Transverse colon (tissue), 4 donors: Measurements from ENCODE around the gene SESTD1. TPM values are rescaled to one million over a fixed set of nuclear protein-coding genes. Genes with fewer than 3 reads are reported as not detected.

Experiments
- DNase-seq: peaks from one replicate; pipeline ENCODE4 v3.0.0-alpha.2; 2019
- H3K27ac ChIP-seq, 4 donors: fragments of 200-600 bp; sonication (generic); 2 replicates each; pipeline ENCODE4 v1.5.1; 2016 to 2018; ENCODE audit warnings: inconsistent platforms in 4 of 4
- H3K27me3 ChIP-seq: fragments of 200-600 bp; sonication (generic); 2 replicates; pipeline ENCODE4 v1.5.1; 2017; ENCODE audit warnings: inconsistent platforms
- H3K36me3 ChIP-seq, 4 donors: fragments of 200-600 bp; sonication (generic); 2 replicates each; pipeline ENCODE4 v1.5.1; 2017 to 2019; ENCODE audit warnings: inconsistent platforms in 4 of 4
- H3K4me1 ChIP-seq, 4 donors: fragments of 200-600 bp; sonication (generic); 2 replicates each; pipeline ENCODE4 v1.5.1; 2017 to 2020; ENCODE audit warnings: inconsistent platforms in 4 of 4
- H3K4me3 ChIP-seq, 4 donors: fragments of 200-600 bp; sonication (generic); 1 replicate in 1 of 4; 2 replicates in 3 of 4; pipeline versions ENCODE4 v1.5.1 to v1.6.1; 2017 to 2019; ENCODE audit warnings: inconsistent platforms in 4 of 4
- H3K9me3 ChIP-seq, 2 donors: fragments of 200-600 bp; sonication (generic); 2 replicates each; pipeline ENCODE4 v1.5.1; 2017 to 2019; ENCODE audit warnings: inconsistent platforms in 2 of 2
- EP300 ChIP-seq: sonication (generic); formaldehyde crosslinking; IDR thresholded peaks from one replicate; pipeline ENCODE4 v1.6.1; 2017; ENCODE audit warnings: antibody characterized with exemption, low read depth
- POLR2A ChIP-seq: fragments of 450-650 bp; IDR thresholded peaks from one replicate; pipeline ENCODE4 v1.6.1; 2016; ENCODE audit warnings: antibody characterized with exemption, mild to moderate bottlenecking, moderate library complexity
- POLR2AphosphoS5 ChIP-seq, 3 donors: sonication (generic); formaldehyde crosslinking; IDR thresholded peaks; one replicate each; pipeline ENCODE4 v1.6.1; 2016; ENCODE audit warnings: antibody characterized with exemption in 3 of 3
- WGBS, 2 donors: methylation state at CpG; one replicate each; pipeline ENCODE4 v1.1.5; 2018; ENCODE audit warnings: low coverage in 1 of 2; 5-methylcytosine and 5-hydroxymethylcytosine counted together
- in situ Hi-C, 4 donors: fragments of 200-750 bp; cut with MboI; loops; one replicate each; pipeline versions ENCODE4 v1.15.0 to v1.15.1; 2017; ENCODE audit warnings: low sequenced_read_pairs in 3 of 4, low pct_ligation_motif_present in 1 of 4, low pct_unique_long_range_greater_than_20kb in 1 of 4
- intact Hi-C: fragments of 100-400 bp; cut with DNase I; formaldehyde crosslinking; loops from one replicate; pipeline ENCODE4 v1.15.1; 2023; ENCODE audit warnings: low total_unique reads
- total RNA-seq, 4 donors: library from RNA; depleted of rRNA; stranded (reverse); fragments of >200 nt; gene quantifications; one replicate each; pipeline ENCODE4 v1.1.0, GENCODE V29; 2016
- TF ChIP-seq, protein P1 (sequence below), 5 experiments: fragments of 200-600 bp in 3 of 5; fragments of 450-650 bp in 2 of 5; sonication (generic) in 3 of 5; IDR thresholded peaks; 1 replicate in 2 of 5; 2 replicates in 3 of 5; pipeline ENCODE4 v1.5.1; 2016 to 2017; ENCODE audit warnings: antibody characterized with exemption in 5 of 5, inconsistent platforms in 3 of 5, mild to moderate bottlenecking in 2 of 5, moderate library complexity in 1 of 5

Gene SESTD1
- total RNA-seq, 4 donors from 2014 or later = 12.6 to 44.1 (median 22.3) TPM

DNA sequence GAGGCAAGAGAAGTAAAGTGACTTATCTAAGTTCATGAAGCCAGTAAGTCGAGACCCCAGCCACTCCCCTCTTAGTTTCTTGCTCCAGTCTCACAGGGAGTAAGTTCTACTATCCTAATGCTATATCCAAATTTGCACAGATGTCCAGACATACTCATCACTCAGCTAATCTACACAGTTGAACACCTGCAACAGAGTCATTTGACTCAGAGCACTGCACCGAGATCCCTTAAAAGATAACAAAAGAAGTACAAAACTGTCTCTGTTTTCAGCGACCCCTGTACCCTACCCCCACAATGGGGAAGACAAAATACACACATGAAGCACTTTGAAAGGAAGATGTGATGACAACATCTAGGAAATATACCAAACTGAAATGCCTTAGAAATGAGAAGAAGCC is 192.1 kb downstream of the SESTD1 start:
- Histone ChIP-seq H3K27ac (no peak overlapping the region), H3K4me1 (no peaks in the 10 kb centered on the region), H3K4me3 (no peak overlapping the region), H3K36me3 (no peaks in the 10 kb centered on the region), H3K9me3 (no peaks in the 10 kb centered on the region), H3K27me3 (no peaks in the 10 kb centered on the region)
- no peak for TF ChIP-seq POLR2AphosphoS5 (IDR thresholded peaks at IDR 0.05)
- TF ChIP-seq, protein P1, sequence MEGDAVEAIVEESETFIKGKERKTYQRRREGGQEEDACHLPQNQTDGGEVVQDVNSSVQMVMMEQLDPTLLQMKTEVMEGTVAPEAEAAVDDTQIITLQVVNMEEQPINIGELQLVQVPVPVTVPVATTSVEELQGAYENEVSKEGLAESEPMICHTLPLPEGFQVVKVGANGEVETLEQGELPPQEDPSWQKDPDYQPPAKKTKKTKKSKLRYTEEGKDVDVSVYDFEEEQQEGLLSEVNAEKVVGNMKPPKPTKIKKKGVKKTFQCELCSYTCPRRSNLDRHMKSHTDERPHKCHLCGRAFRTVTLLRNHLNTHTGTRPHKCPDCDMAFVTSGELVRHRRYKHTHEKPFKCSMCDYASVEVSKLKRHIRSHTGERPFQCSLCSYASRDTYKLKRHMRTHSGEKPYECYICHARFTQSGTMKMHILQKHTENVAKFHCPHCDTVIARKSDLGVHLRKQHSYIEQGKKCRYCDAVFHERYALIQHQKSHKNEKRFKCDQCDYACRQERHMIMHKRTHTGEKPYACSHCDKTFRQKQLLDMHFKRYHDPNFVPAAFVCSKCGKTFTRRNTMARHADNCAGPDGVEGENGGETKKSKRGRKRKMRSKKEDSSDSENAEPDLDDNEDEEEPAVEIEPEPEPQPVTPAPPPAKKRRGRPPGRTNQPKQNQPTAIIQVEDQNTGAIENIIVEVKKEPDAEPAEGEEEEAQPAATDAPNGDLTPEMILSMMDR (IDR thresholded peaks at IDR 0.05) = no peak
- TF ChIP-seq POLR2A = no peak
- TF ChIP-seq EP300 = no peak
- no peak for DNase-seq
- 60 to 63% methylated on average over 3 of the region's 3 CpGs for WGBS, 2 donors
- intact Hi-C loops = no loop called here
- in situ Hi-C loops = no loop called here

DNA sequence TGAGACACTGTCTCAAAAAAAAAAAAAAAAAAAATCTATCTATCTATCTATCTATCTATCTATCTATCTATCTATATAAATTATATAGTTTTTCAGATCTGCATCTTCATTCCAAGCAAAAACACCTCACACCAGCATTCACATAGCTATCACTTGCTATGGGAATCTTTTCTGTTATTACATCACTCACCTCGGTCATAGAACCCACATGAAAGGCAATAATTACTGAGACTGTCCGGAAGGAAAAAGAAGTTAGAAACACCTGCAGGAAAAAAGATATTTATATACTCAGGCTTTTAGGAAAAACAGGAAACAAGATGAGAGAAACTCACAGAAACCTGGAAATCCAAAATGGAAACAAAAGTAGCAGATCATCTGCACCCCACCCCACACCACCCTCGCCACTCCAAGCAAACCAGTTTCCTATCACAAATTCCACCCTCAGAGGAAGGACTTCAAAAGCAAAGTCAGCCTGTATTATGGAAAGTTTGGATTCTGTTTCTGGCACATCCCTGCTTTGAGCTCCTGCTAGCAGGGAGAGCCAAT is 192.7 kb downstream of the SESTD1 start:
- in situ Hi-C loops = no loop called here
- DNase-seq = no peak
- WGBS, 2 donors = 61 to 77% methylated on average over 3 of the region's 3 CpGs
- Histone ChIP-seq H3K9me3 (no peaks in the 10 kb centered on the region), H3K27ac (no peak overlapping the region), H3K27me3 (no peaks in the 10 kb centered on the region), H3K36me3 (no peaks in the 10 kb centered on the region), H3K4me3 (no peak overlapping the region), H3K4me1 (no peaks in the 10 kb centered on the region)
- intact Hi-C loops = no loop called here
- no peak for TF ChIP-seq POLR2A

DNA sequence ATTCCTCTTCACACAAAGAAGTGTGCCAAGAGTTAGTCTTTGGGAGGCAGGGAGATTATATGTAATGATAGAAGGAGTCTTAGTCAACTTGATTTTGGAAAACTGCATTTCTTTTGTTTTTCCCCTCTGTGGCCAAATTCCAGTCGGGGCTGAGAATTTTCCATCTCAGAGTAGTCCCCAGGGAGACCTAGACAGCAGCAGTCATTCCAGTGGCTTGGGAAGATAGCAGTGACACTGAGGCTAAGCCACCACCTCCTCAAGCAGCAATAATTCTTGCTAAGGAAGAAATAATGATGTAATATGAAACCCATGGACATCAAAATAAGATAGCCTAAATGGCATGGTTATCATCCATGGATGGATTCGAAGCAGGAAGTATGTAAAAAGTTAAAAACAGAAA is 193.7 kb downstream of the SESTD1 start:
- Histone ChIP-seq H3K27me3 (no peaks in the 10 kb centered on the region), H3K36me3 (no peaks in the 10 kb centered on the region), H3K9me3 (no peaks in the 10 kb centered on the region), H3K27ac (no peak overlapping the region), H3K4me1 (no peaks in the 10 kb centered on the region), H3K4me3 (no peak overlapping the region)
- TF ChIP-seq POLR2A (no peak), POLR2AphosphoS5 (IDR thresholded peaks at IDR 0.05) (no peak), EP300 (no peak)
- TF ChIP-seq, protein P1 (IDR thresholded peaks at IDR 0.05) = no peak
- WGBS, 2 donors = 69 to 88% methylated on average over 2 of the region's 2 CpGs
- in situ Hi-C loops (no loop called here), intact Hi-C loops (no loop called here)
- no peak for DNase-seq

DNA sequence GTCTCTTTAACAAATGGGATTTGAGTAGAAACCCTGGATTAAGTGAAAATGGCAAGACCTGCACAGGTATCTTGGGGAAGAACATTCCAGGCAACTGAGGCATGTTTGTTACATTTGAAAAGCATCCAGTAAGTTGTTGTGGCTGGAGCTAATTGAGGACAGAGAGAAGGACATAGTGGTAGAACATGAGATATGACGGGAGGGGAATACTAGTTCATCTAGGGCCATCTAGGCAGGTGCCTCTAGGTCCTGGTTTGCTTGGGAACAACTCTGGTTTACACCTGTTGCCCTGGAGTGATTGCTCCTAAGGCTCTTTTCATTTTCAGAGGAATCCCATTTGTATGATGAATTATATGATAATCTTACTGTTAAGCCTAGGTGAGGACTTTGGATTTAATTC is 194.9 kb downstream of the SESTD1 start:
- Histone ChIP-seq H3K4me1 (no peaks in the 10 kb centered on the region), H3K9me3 (no peaks in the 10 kb centered on the region), H3K27me3 (no peaks in the 10 kb centered on the region), H3K36me3 (no peaks in the 10 kb centered on the region), H3K27ac (no peak overlapping the region), H3K4me3 (no peak overlapping the region)
- DNase-seq = no peak
- in situ Hi-C loops (no loop called here), intact Hi-C loops (no loop called here)
- WGBS, 2 donors = 70 to 84% methylated on average over 1 of the region's 1 CpG
- TF ChIP-seq POLR2A = no peak
- TF ChIP-seq, protein P1 (IDR thresholded peaks at IDR 0.05) = no peak
- TF ChIP-seq EP300 = no peak
- TF ChIP-seq POLR2AphosphoS5 (IDR thresholded peaks at IDR 0.05) = no peak

DNA sequence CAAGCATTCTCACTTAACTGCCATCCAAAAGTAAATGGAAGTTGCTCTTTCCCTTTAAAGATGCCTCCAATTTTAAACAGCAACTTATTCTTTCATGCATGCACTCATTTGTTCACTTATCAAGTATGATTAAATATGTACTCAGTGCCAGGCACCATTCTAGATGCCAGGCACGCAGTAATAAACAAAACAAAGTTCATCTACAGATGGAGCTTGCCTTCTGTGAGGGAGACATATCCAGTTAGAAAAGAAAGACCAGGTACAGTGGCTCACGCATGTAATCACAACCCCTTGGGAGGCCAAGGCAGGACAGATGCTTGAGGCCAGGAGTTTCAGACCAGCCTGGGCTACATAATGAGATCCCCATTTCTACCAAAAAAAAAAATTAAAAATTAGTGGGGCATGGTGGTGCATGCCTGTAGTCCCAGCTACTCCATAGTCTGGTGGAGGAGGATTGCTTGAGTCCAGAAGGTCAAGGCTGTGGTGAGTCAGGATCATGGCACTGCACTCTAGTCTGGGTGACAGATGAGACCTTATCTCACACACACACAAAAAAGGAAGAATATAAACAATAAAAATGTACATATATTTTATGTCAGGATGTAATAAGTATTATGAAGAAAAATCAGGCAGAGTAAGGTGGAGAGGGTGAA is 195.5 kb downstream of the SESTD1 start:
- no peaks in the 10 kb centered on the region for H3K36me3 ChIP-seq
- intact Hi-C loops = no loop called here

More for the DNA sequence above, 195.5 kb downstream of the SESTD1 start:
- no peak overlapping the region for H3K27ac ChIP-seq
- no peak overlapping the region for H3K4me3 ChIP-seq
- in situ Hi-C loops = no loop called here
- TF ChIP-seq, protein P1 (IDR thresholded peaks at IDR 0.05) = no peak
- no peak for TF ChIP-seq POLR2AphosphoS5 (IDR thresholded peaks at IDR 0.05)
- no peak for TF ChIP-seq EP300
- no peak for TF ChIP-seq POLR2A
- H3K27me3 ChIP-seq = no peaks in the 10 kb centered on the region
- no peak for DNase-seq
- no peaks in the 10 kb centered on the region for H3K4me1 ChIP-seq
- H3K9me3 ChIP-seq = no peaks in the 10 kb centered on the region
- 65 to 71% methylated on average over 2 of the region's 2 CpGs for WGBS, 2 donors
